ENCODE data around the gene NDST4. TPM values are rescaled to one million over a fixed set of nuclear protein-coding genes. Genes with fewer than 3 reads are reported as not detected.

Gene NDST4
- total RNA-seq, result not detected

DNA sequence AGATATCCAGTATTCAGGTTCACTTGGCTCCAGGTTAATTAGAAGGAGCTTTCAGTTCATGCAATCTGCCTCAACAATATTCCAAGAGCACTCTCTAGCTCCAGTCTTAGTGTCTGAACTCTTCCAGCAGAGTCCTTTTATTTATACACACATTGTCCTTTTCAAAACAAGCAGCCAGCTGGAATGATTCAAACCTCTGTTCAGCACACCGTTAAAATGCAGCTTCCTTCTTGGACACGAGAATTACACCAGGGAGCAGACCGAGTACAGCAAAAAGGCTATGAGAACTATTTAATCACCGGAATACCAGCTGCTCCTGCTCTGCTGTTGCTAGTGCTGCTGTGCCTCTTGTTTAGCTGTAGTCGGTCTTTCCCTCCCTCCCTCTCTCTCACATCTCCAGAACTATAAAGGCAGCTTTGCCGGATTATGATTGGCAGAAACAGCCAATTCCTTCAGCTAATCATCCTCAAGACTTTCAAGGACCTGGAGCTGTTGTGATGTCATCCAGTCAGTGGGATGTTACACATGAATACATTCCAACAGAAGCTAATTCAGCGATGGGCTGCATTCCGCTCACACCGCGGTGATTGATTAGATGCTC is at the start of gene NDST4:
Gene NDST4 (minus strand): TSS at position 115 of the 601 bp plus-strand sequence. CDS start 36,584 bp downstream, outside the sequence.
- no peaks in the 10 kb centered on the region for H3K9me3 Mint-ChIP-seq
- H3K27me3 Mint-ChIP-seq, result no peaks in the 10 kb centered on the region
- H3K36me3 Mint-ChIP-seq (ENCODE audit: low read depth), result no peaks in the 10 kb centered on the region
- no peaks in the 10 kb centered on the region for H3K4me1 Mint-ChIP-seq
- CTCF ChIA-PET, result no interaction called here
- POLR2A ChIA-PET, result no interaction called here
- DNase-seq, result no peak
- H3K4me3 Mint-ChIP-seq, result no peak within 1 kb of the TSS
- H3K27ac Mint-ChIP-seq, result no peak within 1 kb of the TSS

DNA sequence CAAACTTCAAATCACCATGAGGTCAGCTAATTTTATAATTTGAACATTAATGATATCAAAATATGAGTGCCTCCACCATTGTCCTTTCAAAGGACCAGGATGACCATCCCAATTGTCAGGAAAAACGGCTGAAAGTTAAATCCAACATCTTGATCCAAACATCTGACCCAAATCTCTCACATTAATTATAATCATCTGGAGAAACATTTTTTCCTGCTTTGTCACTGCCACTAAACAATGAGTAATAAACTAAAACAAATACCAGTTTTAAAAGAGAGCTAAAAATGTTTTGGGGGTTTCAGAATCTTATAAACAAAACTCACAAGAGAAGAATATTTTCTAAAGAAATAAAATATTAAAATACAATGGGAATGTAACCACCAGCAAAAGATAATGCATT is 45.7 kb upstream of the NDST4 start:
- no peaks in the 10 kb centered on the region for H3K4me1 Mint-ChIP-seq
- no peak for DNase-seq
- H3K9me3 Mint-ChIP-seq, result no peaks in the 10 kb centered on the region
- no peaks in the 10 kb centered on the region for H3K27me3 Mint-ChIP-seq
- POLR2A ChIA-PET, result no interaction called here
- H3K27ac Mint-ChIP-seq, result no peak overlapping the region
- CTCF ChIA-PET, result no interaction called here
- H3K4me3 Mint-ChIP-seq, result no peak overlapping the region
- H3K36me3 Mint-ChIP-seq (ENCODE audit: low read depth), result no peaks in the 10 kb centered on the region

DNA sequence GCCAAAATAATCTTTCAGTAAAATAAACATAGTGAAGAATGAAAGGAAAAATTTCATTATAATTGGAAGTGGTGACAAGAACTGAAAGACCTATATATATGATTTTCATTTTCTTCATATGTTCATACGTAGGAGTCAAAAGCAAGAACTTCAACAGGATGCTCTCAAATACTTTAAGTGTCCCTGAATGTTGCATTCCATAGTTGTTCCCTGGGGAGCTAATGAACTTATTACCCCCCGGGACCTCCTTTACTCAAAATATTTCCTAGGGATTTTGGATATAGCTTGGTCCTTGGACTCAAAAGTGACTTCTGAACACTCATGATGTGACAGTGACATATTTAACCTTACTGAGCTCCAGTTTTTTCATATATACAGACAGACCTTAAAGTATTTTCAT is 44.9 kb upstream of the NDST4 start:
- ChIA-PET POLR2A (no interaction called here), CTCF (no interaction called here)
- no peak for DNase-seq
- H3K27ac Mint-ChIP-seq, result no peak overlapping the region
- no peaks in the 10 kb centered on the region for H3K4me1 Mint-ChIP-seq
- H3K9me3 Mint-ChIP-seq, result no peaks in the 10 kb centered on the region
- H3K27me3 Mint-ChIP-seq, result no peaks in the 10 kb centered on the region
- H3K36me3 Mint-ChIP-seq (ENCODE audit: low read depth), result no peaks in the 10 kb centered on the region
- H3K4me3 Mint-ChIP-seq, result no peak overlapping the region

DNA sequence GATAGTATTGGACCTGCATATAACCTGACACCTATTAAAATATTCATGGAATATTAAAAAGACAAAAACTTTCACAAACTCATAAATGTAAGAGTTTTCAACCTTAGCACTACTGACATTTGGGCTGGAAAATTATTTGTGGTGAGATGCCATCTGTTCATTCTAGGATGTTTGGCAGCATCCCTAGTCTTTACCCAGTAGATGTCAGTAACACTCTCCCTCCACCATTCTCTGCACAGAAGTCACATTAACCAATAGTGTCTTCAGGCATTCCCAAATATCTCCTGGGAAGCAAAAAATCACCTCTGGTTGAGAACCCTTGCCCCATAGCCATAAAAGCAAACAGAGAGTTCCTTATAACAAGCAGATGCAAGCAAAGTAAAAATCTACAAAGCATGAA is 41.4 kb upstream of the NDST4 start:
- no peak overlapping the region for H3K27ac Mint-ChIP-seq
- DNase-seq, result no peak
- H3K9me3 Mint-ChIP-seq, result no peaks in the 10 kb centered on the region
- no peaks in the 10 kb centered on the region for H3K27me3 Mint-ChIP-seq
- no peaks in the 10 kb centered on the region for H3K4me1 Mint-ChIP-seq
- H3K4me3 Mint-ChIP-seq, result no peak overlapping the region
- no peaks in the 10 kb centered on the region for H3K36me3 Mint-ChIP-seq (ENCODE audit: low read depth)
- ChIA-PET POLR2A (no interaction called here), CTCF (no interaction called here)

DNA sequence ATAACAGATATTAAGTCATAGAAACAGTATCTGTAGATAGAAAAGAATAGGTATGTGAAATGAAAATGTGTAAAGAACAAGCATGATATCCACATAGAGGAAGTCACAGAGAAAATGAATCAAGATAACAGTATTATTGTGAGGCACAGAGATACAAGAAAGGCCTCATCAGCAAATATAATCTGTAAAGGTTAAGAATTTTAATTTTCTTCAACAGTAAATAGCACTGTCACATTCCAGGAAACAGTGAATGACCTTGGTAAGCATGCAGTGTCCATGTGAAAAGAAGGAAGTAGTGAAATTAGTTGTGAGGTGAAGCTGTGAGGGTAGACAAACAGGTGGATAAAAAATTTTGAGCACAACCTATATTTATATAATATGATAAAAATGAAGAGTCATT is 39.5 kb upstream of the NDST4 start:
- no peaks in the 10 kb centered on the region for H3K27me3 Mint-ChIP-seq
- H3K9me3 Mint-ChIP-seq, result no peaks in the 10 kb centered on the region
- no peaks in the 10 kb centered on the region for H3K36me3 Mint-ChIP-seq (ENCODE audit: low read depth)
- POLR2A ChIA-PET, result no interaction called here
- no peaks in the 10 kb centered on the region for H3K4me1 Mint-ChIP-seq
- H3K4me3 Mint-ChIP-seq, result no peak overlapping the region
- DNase-seq, result no peak
- CTCF ChIA-PET, result no interaction called here
- no peak overlapping the region for H3K27ac Mint-ChIP-seq

DNA sequence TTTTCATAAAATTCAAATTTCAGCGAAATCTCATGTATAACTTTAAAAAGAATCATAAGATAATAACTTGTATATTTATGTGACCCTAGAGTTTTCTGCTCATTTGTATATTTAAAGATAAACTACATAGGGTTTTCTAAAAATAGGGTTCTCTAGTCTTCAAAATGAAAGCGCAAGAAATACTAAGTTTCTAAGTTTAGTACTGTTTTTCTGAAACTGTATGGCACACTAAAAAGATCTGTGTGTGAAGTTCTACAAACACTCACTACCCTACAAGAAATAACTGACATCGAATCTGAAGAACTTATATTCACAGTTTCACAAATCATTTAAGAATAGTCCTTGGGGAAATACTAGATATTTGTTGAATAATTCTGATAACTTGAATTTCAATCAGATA is 38.7 kb upstream of the NDST4 start:
- H3K4me1 Mint-ChIP-seq, result no peaks in the 10 kb centered on the region
- CTCF ChIA-PET, result no interaction called here
- no peak for DNase-seq
- no peaks in the 10 kb centered on the region for H3K27me3 Mint-ChIP-seq
- H3K4me3 Mint-ChIP-seq, result no peak overlapping the region
- H3K36me3 Mint-ChIP-seq (ENCODE audit: low read depth), result no peaks in the 10 kb centered on the region
- no peak overlapping the region for H3K27ac Mint-ChIP-seq
- POLR2A ChIA-PET, result no interaction called here
- no peaks in the 10 kb centered on the region for H3K9me3 Mint-ChIP-seq

DNA sequence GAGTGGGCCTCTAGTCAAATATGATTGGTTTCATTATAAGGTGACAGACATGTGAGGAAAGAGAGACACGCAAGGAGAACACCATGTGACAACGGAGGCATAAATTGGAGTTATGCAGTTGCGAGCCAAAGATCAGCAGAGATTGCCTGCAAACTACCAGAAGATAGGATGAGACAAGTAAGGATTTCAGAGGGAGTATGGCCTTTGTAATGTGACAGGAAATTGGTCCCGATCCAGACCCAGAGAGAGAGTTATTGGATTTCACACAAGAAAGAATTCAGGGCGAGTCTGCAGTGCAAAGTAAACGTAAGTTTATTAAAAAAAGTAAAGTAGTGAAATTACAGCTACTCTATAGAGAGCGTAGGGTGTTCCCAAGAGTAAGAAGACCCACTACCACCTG is 35.7 kb upstream of the NDST4 start:
- DNase-seq, result no peak
- no peak overlapping the region for H3K4me3 Mint-ChIP-seq
- H3K27ac Mint-ChIP-seq, result no peak overlapping the region
- ChIA-PET CTCF (no interaction called here), POLR2A (no interaction called here)
- H3K27me3 Mint-ChIP-seq, result no peaks in the 10 kb centered on the region
- H3K36me3 Mint-ChIP-seq (ENCODE audit: low read depth), result no peaks in the 10 kb centered on the region
- H3K4me1 Mint-ChIP-seq, result no peaks in the 10 kb centered on the region
- no peaks in the 10 kb centered on the region for H3K9me3 Mint-ChIP-seq

DNA sequence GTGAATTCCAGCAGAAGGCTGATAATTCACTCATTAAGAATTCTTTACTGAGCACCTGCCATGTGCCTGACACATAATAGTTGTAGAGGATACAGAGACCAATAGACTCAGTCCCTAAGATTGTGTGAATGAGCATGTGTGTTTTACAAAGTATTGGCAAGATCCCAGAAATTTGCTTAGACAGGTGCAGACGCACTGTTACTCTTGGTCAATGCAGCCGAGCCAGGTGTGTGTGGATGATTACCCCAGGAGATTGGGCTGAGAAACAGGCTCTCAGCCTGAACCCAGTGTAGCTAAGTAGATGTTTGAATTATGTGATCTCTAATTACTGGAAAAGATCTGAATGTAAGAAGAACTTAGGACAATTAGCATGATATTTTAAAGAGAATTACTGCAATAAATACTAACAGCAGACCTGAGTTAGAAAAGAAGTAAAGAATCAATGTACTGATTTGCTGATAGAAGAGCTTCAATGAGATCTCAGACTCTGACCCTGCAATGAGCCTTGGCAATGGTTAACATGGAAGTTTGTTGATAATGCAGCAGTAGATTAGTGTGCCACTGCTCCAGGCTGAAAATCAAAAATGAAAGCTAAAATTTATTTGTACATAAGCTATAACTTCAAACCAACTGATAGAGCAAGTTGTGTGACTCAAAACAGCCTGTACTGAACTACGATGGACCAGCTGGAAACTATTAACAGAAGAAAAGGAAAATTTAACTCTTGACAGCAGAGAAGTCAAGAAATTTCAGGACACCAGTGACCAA is 32.2 kb upstream of the NDST4 start:
- CTCF ChIA-PET, result no interaction called here
- DNase-seq, result no peak
- POLR2A ChIA-PET, result no interaction called here
- Mint-ChIP-seq H3K4me1 (no peaks in the 10 kb centered on the region), H3K9me3 (peaks cover 2% of the 10 kb centered on the region), H3K36me3 (ENCODE audit: low read depth) (no peaks in the 10 kb centered on the region), H3K4me3 (no peak overlapping the region), H3K27ac (no peak overlapping the region), H3K27me3 (no peaks in the 10 kb centered on the region)

DNA sequence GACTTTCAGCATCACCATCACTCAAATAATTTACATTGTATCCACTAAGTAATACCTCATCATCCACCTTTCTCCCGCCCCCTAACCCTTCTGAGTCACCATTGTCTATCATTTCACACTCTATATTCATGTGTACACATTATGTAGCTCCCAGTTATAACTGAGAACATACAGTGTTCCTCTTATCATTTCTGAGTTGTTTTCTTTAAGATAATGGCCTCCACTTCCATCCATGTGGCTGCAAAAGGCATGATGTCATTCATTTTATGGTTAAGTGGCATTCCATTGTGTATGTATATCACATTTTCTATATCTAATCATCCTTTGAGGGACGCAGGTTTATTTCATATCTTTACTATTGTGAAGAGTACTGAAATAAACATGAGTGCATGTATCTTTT is 14.6 kb upstream of the NDST4 start:
- H3K4me1 Mint-ChIP-seq, result no peaks in the 10 kb centered on the region
- no peaks in the 10 kb centered on the region for H3K9me3 Mint-ChIP-seq
- H3K36me3 Mint-ChIP-seq (ENCODE audit: low read depth), result no peaks in the 10 kb centered on the region
- ChIA-PET POLR2A (no interaction called here), CTCF (no interaction called here)
- H3K27me3 Mint-ChIP-seq, result no peaks in the 10 kb centered on the region
- no peak overlapping the region for H3K4me3 Mint-ChIP-seq
- no peak for DNase-seq
- no peak overlapping the region for H3K27ac Mint-ChIP-seq

DNA sequence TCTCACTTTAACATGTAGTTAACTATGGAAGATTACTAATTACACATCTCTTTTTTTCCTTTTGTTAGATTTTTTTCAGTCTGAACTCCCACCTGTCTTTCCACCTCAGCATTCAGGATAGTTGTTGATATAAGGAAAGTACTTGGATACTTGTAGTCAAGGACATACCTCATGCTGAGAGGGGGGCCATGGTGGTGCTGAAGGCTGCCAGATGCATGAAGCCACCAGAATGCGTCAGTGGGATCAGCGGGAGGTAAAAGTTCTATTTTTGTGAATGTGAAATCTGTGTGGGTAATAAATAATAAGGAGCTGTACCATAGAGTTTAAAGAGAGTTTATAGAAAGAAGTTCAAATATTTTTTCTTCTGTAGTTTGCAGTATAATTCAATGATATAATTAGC is 13.1 kb upstream of the NDST4 start:
- H3K4me1 Mint-ChIP-seq, result no peaks in the 10 kb centered on the region

DNA sequence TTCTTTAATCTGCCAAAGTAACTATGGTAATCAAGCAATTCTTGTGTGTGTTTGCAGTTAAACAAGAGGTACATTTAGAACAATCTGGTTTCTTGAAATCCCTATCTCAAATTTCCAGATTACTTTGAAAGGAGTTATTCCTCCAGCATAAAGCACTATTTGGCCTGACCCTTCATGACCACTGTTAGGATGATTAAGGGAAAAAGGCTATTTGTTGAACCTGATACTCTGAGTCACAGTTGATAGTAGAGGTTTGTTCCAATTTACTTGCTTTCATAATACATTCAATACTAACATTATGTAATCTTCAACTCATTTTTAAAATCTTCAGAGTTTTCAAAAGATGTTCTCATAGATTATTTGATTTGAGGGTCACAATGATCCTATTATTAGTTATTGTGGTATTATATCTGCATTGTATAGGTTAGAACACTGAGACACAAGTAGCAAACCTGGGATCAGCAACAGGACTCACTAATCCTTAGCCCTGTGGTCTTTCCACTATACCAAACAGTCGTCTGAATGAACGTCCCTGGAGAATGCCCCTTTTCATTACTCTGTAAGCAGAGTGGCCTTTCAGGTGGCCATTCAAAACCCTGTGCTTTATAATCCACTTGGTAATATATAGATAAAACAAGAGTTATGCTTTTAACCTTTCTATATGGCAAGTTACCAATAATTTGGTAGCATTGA is 8.1 kb upstream of the NDST4 start:
- CTCF ChIA-PET, result no interaction called here
- Mint-ChIP-seq H3K4me1 (no peaks in the 10 kb centered on the region), H3K27ac (no peak overlapping the region), H3K27me3 (no peaks in the 10 kb centered on the region), H3K4me3 (no peak overlapping the region), H3K36me3 (ENCODE audit: low read depth) (no peaks in the 10 kb centered on the region), H3K9me3 (no peaks in the 10 kb centered on the region)
- POLR2A ChIA-PET, result no interaction called here
- DNase-seq, result no peak

More for the DNA sequence above, 13.1 kb upstream of the NDST4 start:
- Mint-ChIP-seq H3K4me3 (no peak overlapping the region), H3K36me3 (ENCODE audit: low read depth) (no peaks in the 10 kb centered on the region), H3K9me3 (no peaks in the 10 kb centered on the region), H3K27me3 (no peaks in the 10 kb centered on the region), H3K27ac (no peak overlapping the region)
- ChIA-PET POLR2A (no interaction called here), CTCF (no interaction called here)
- no peak for DNase-seq

DNA sequence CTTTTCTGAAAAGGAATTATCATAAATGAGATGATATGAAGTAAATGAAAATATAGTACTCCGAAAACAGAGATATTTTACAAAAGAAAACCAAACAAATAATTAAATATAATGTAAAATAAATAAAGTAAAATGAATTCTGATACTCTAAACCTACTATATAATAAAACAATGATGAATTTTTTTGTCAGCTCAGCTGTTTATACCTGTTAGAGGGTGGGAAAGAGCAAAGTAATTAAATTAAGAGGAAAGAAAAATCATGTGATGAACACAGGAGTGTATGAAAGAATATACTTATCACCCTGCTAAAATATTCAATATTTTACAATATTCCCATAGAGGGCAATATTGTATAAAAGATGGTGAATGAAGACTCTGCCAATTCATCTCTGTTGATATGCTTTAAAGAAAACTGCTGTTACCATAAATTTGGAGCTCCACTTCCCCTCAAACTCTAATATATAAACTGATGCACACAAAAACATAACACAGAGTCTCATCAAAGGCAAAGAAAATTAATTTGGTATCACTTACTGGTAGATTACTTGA is 6.5 kb upstream of the NDST4 start:
- Mint-ChIP-seq H3K36me3 (ENCODE audit: low read depth) (no peaks in the 10 kb centered on the region), H3K27me3 (no peaks in the 10 kb centered on the region), H3K4me3 (no peak overlapping the region), H3K27ac (no peak overlapping the region), H3K4me1 (no peaks in the 10 kb centered on the region), H3K9me3 (no peaks in the 10 kb centered on the region)
- ChIA-PET CTCF (no interaction called here), POLR2A (no interaction called here)
- DNase-seq, result no peak

DNA sequence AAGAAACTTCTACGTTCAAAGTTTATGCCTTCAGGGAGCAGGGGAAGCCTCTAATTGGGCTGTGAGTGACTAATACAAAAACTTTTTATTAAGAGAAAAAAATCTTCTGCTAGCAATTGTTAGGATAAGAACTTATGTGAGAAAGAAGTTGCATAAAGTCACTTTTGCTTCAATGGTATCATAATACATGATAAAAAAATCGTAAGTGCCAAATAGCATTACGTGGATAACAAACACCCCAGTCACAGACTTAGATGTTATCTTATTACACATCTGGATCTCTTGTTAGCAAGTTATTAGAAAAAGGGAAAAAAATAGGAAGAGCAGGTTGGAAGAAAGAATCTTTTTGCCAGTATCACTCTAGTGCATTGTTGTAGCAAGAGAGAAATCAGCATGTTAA is 4.2 kb upstream of the NDST4 start:
- Mint-ChIP-seq H3K36me3 (ENCODE audit: low read depth) (no peaks in the 10 kb centered on the region), H3K9me3 (no peaks in the 10 kb centered on the region), H3K27ac (no peak overlapping the region), H3K4me3 (no peak overlapping the region), H3K4me1 (no peaks in the 10 kb centered on the region), H3K27me3 (no peaks in the 10 kb centered on the region)
- DNase-seq, result no peak
- ChIA-PET CTCF (no interaction called here), POLR2A (no interaction called here)
